Progenitor cell of endocrine pancreas (in vitro differentiated cells): Measurements from ENCODE around the gene HSF5. TPM values are rescaled to one million over a fixed set of nuclear protein-coding genes. Genes with fewer than 3 reads are reported as not detected.

Experiments used
- DNase-seq: peaks from one replicate; pipeline ENCODE4 v3.0.0; 2021; ENCODE audit warnings: low spot score; ENCODE audit not compliant: unreplicated experiment
- H3K27ac Mint-ChIP-seq: 2 replicates; pipeline ENCODE4 v1.8.0; 2021; ENCODE audit warnings: mild to moderate bottlenecking, moderate library complexity, mixed read lengths
- H3K27me3 Mint-ChIP-seq: 2 replicates; pipeline ENCODE4 v1.8.0; 2021; ENCODE audit warnings: mixed read lengths
- H3K36me3 Mint-ChIP-seq: 2 replicates; pipeline ENCODE4 v1.8.0; 2022; ENCODE audit warnings: mixed read lengths; ENCODE audit not compliant: insufficient read depth
- H3K4me1 Mint-ChIP-seq: 2 replicates; pipeline ENCODE4 v1.8.0; 2021; ENCODE audit warnings: low read depth, mixed read lengths
- H3K4me3 Mint-ChIP-seq: 2 replicates; pipeline ENCODE4 v1.8.0; 2021; ENCODE audit warnings: low read depth, mild to moderate bottlenecking, moderate library complexity, mixed read lengths
- H3K9me3 Mint-ChIP-seq: 2 replicates; pipeline ENCODE4 v1.8.0; 2021; ENCODE audit warnings: low read depth, mixed read lengths
- CTCF ChIP-seq: fragments of 200-600 bp; sonication (generic); IDR thresholded peaks from one replicate; pipeline ENCODE4 v1.5.0; 2021; ENCODE audit warnings: antibody characterized with exemption, mild to moderate bottlenecking; ENCODE audit not compliant: unreplicated experiment
- total RNA-seq: library from RNA; stranded (reverse); gene quantifications from 2 replicates; pipeline ENCODE4 v1.2.1, GENCODE V29; 2021

HSF5 gene
- total RNA-seq, 1 donor from 2014 or later, result 0.12 TPM

- Mint-ChIP-seq H3K27ac (peak overlapping the region; percentile 93), H3K27me3 (no peaks in the 10 kb centered on the region), H3K4me3 (peak overlapping the region; percentile 2), H3K36me3 (no peaks in the 10 kb centered on the region), H3K4me1 (peaks cover 74% of the 10 kb centered on the region), H3K9me3 (no peaks in the 10 kb centered on the region)
- TF ChIP-seq CTCF, result no peak
- DNase-seq, result peak; percentile 25
These were observed 106.8 kb downstream of the HSF5 start for GRCh38 chr17:58381124-58382035.

- Mint-ChIP-seq H3K9me3 (no peaks in the 10 kb centered on the region), H3K36me3 (no peaks in the 10 kb centered on the region), H3K4me3 (peak overlapping the region; percentile 2), H3K4me1 (peaks cover 79% of the 10 kb centered on the region), H3K27ac (peak overlapping the region; percentile 93), H3K27me3 (no peaks in the 10 kb centered on the region)
- no peak for TF ChIP-seq CTCF
- DNase-seq, result no peak
These were observed 107.7 kb downstream of the HSF5 start for GRCh38 chr17:58380207-58381123.

GRCh38 chr17:58379511-58379824 is 108.7 kb downstream of the HSF5 start:
- no peaks in the 10 kb centered on the region for H3K27me3 Mint-ChIP-seq
- H3K36me3 Mint-ChIP-seq, result no peaks in the 10 kb centered on the region
- peak overlapping the region; percentile 31 for H3K27ac Mint-ChIP-seq
- no peaks in the 10 kb centered on the region for H3K9me3 Mint-ChIP-seq
- peaks cover 73% of the 10 kb centered on the region for H3K4me1 Mint-ChIP-seq
- TF ChIP-seq CTCF, result no peak
- no peak for DNase-seq
- no peak overlapping the region for H3K4me3 Mint-ChIP-seq

- Mint-ChIP-seq H3K9me3 (no peaks in the 10 kb centered on the region), H3K4me3 (no peak overlapping the region), H3K27me3 (no peaks in the 10 kb centered on the region), H3K27ac (peak overlapping the region; percentile 31), H3K36me3 (no peaks in the 10 kb centered on the region), H3K4me1 (peaks cover 68% of the 10 kb centered on the region)
- no peak for TF ChIP-seq CTCF
- no peak for DNase-seq
These were observed 109.3 kb downstream of the HSF5 start for GRCh38 chr17:58378733-58379510.

- peak overlapping the region; percentile 74 for H3K27ac Mint-ChIP-seq
- no peak for DNase-seq
- no peak overlapping the region for H3K4me3 Mint-ChIP-seq
- H3K9me3 Mint-ChIP-seq, result no peaks in the 10 kb centered on the region
- no peaks in the 10 kb centered on the region for H3K27me3 Mint-ChIP-seq
- H3K36me3 Mint-ChIP-seq, result no peaks in the 10 kb centered on the region
- no peak for TF ChIP-seq CTCF
- peaks cover 59% of the 10 kb centered on the region for H3K4me1 Mint-ChIP-seq
These were observed 110.5 kb downstream of the HSF5 start for GRCh38 chr17:58377661-58378060.
